ENCODE measurements around the gene SPRTN. TPM values are rescaled to one million over a fixed set of nuclear protein-coding genes. Genes with fewer than 3 reads are reported as not detected.

SPRTN gene
- total RNA-seq, 1 donor from 2014 or later: 10.6 TPM

- TF ChIP-seq CTCF (IDR thresholded peaks at IDR 0.05; ENCODE audit: insufficient read depth, low read length, poor library complexity, severe bottlenecking): no peak
- no peaks in the 10 kb centered on the region for H3K27me3 ChIP-seq (ENCODE audit: control insufficient read depth, insufficient read depth, low read length)
- no peak for DNase-seq (ENCODE audit: low read depth)
- no peaks in the 10 kb centered on the region for H3K36me3 ChIP-seq (ENCODE audit: control insufficient read depth, insufficient read depth, low read length)
- no peak overlapping the region for H3K4me3 ChIP-seq (ENCODE audit: low read depth, low read length)
These were observed 36.3 kb downstream of the SPRTN start for GRCh38 chr1:231374394-231374793.

GRCh38 chr1:231376101-231376500 lies 38.0 kb downstream of the SPRTN start:
- Histone ChIP-seq H3K36me3 (ENCODE audit: control insufficient read depth, insufficient read depth, low read length) (no peaks in the 10 kb centered on the region), H3K4me3 (ENCODE audit: low read depth, low read length) (no peak overlapping the region), H3K27me3 (ENCODE audit: control insufficient read depth, insufficient read depth, low read length) (no peaks in the 10 kb centered on the region)
- no peak for DNase-seq (ENCODE audit: low read depth)
- TF ChIP-seq CTCF (IDR thresholded peaks at IDR 0.05; ENCODE audit: insufficient read depth, low read length, poor library complexity, severe bottlenecking): no peak

- TF ChIP-seq CTCF (IDR thresholded peaks at IDR 0.05; ENCODE audit: insufficient read depth, low read length, poor library complexity, severe bottlenecking): no peak
- Histone ChIP-seq H3K36me3 (ENCODE audit: control insufficient read depth, insufficient read depth, low read length) (no peaks in the 10 kb centered on the region), H3K27me3 (ENCODE audit: control insufficient read depth, insufficient read depth, low read length) (no peaks in the 10 kb centered on the region), H3K4me3 (ENCODE audit: low read depth, low read length) (no peak overlapping the region)
- no peak for DNase-seq (ENCODE audit: low read depth)
These were observed 38.9 kb downstream of the SPRTN start for GRCh38 chr1:231376875-231377549.

GRCh38 chr1:231381729-231382128 lies 43.6 kb downstream of the SPRTN start:
- DNase-seq (ENCODE audit: low read depth): no peak
- Histone ChIP-seq H3K36me3 (ENCODE audit: control insufficient read depth, insufficient read depth, low read length) (no peaks in the 10 kb centered on the region), H3K4me3 (ENCODE audit: low read depth, low read length) (no peak overlapping the region), H3K27me3 (ENCODE audit: control insufficient read depth, insufficient read depth, low read length) (no peaks in the 10 kb centered on the region)
- TF ChIP-seq CTCF (IDR thresholded peaks at IDR 0.05; ENCODE audit: insufficient read depth, low read length, poor library complexity, severe bottlenecking): no peak

- Histone ChIP-seq H3K27me3 (ENCODE audit: control insufficient read depth, insufficient read depth, low read length) (no peaks in the 10 kb centered on the region), H3K4me3 (ENCODE audit: low read depth, low read length) (no peak overlapping the region), H3K36me3 (ENCODE audit: control insufficient read depth, insufficient read depth, low read length) (no peaks in the 10 kb centered on the region)
- no peak for TF ChIP-seq CTCF (IDR thresholded peaks at IDR 0.05; ENCODE audit: insufficient read depth, low read length, poor library complexity, severe bottlenecking)
- no peak for DNase-seq (ENCODE audit: low read depth)
These were observed 44.3 kb downstream of the SPRTN start for GRCh38 chr1:231382426-231382825.
